Epithelial cell of esophagus (primary cell): ENCODE data around the gene FBXL16.

Experiments
- DNase-seq: peaks from one replicate; pipeline ENCODE4 v3.0.0; 2010; ENCODE audit warnings: low read depth
- H3K4me3 ChIP-seq: 2 replicates; pipeline ENCODE4 v1.5.1; 2011; ENCODE audit warnings: mild to moderate bottlenecking, low read length, control low read depth
- CTCF ChIP-seq: IDR thresholded peaks from 2 replicates; pipeline ENCODE4 v1.5.1; 2011; ENCODE audit warnings: low read depth, mild to moderate bottlenecking, low read length, control low read depth, inconsistent platforms; ENCODE audit not compliant: insufficient read depth; ENCODE audit errors: missing control alignments

Gene FBXL16

GRCh38 chr16:733382-734207 lies 28.0 kb upstream of the FBXL16 start:
- DNase-seq, result no peak
- H3K4me3 ChIP-seq, result no peak overlapping the region
- TF ChIP-seq CTCF, result peak; percentile 39

DNA sequence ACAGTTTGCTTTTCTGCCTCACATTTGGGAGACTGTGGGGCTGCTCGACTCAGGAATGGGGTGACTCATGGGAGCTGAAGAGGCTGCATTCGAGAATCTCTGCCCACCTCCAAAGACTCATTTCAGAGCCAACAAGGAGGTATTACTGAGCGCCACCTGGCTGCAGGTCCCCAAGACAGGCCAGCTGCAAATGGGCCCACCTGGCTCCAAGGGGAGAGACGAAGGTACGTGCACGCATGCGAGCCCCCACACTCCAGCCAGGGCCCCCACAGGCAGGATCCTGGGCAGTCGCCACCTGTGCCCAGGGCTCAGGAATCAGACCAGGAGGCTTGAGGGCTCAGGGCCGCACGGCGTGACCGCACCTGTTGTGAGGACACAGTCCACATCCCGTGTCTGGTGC lies 27.3 kb upstream of the FBXL16 start:
- no peak overlapping the region for H3K4me3 ChIP-seq
- no peak for DNase-seq
- no peak for TF ChIP-seq CTCF

- H3K4me3 ChIP-seq, result no peak overlapping the region
- no peak for DNase-seq
- TF ChIP-seq CTCF, result no peak
Measured at GRCh38 chr16:732332-732731, 26.7 kb upstream of the FBXL16 start.

- H3K4me3 ChIP-seq, result no peak overlapping the region
- TF ChIP-seq CTCF, result no peak
- no peak for DNase-seq
Measured at GRCh38 chr16:730666-731509, 25.3 kb upstream of the FBXL16 start.

DNA sequence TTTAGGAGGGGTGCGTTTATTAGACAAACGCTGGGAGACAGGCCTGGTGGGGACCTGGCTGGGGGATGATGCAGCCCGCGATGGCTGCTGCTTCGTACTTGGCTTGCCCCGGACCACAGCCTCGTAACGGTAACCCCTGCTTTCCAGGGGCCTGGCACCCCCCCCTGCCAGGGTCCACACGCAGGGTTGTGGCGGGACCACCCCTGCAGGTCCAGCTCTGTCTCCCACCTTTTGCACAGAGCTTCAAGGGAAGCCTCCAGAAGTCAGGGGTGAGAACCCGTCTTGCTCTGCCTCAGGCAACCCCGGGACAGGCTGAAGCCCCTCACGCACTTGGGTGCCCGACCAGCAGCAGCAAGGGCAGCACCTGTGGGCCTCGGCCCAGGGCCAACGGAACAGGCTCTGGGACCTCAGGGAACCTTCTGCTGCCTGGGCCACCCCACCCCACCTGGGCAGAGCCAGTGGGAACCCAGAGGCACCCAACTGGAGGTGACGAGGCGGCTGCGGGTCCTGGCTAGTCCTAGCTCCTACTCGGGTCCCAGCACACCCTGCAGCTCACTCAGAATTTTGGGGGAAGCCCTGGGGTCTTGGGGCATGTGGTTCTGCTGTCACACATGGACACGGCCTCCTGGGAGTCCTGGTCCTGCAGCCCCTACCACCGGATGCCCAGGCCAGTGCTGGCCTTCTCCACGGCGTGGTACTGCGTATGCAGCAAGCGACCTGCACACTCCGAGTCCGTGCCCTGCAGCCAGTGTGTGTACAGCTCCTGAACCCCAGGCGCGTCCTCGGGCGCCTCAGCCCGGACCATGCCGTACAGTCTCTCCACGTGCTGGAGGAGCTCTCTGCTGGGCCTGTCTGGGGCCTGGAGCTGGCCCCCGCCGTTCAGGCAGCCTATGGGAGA lies 24.4 kb upstream of the FBXL16 start:
- no peak overlapping the region for H3K4me3 ChIP-seq
- no peak for TF ChIP-seq CTCF
- no peak for DNase-seq

GRCh38 chr16:728890-729744 lies 23.5 kb upstream of the FBXL16 start:
- no peak for TF ChIP-seq CTCF
- H3K4me3 ChIP-seq, result peak overlapping the region; percentile 72
- DNase-seq, result no peak
